ENCODE results near the gene FEZF1. TPM values are rescaled to one million over a fixed set of nuclear protein-coding genes. Genes with fewer than 3 reads are reported as not detected.

FEZF1 gene
- total RNA-seq, 2 donors from 2014 or later: not detected

- Mint-ChIP-seq H3K36me3 (peaks cover 21 to 31% of the 10 kb centered on the region in 2 donors), H3K27ac (no peak overlapping the region), H3K9me3 (peaks cover 9 to 12% of the 10 kb centered on the region in 2 donors)
- no peak for DNase-seq (ENCODE audit: low spot score in 2 of 2)
- no peak for ATAC-seq
Observed at GRCh38 chr7:122311734-122312450, 7.3 kb upstream of the FEZF1 start.

- ATAC-seq (no peak), DNase-seq (ENCODE audit: low spot score in 2 of 2) (no peak)
- H3K27ac Mint-ChIP-seq: no peak overlapping the region
- H3K36me3 Mint-ChIP-seq: peaks cover 21 to 29% of the 10 kb centered on the region in 2 donors
- H3K9me3 Mint-ChIP-seq: peaks cover 9 to 12% of the 10 kb centered on the region in 2 donors
Observed at GRCh38 chr7:122311050-122311700, 6.6 kb upstream of the FEZF1 start.

- Mint-ChIP-seq H3K9me3 (peaks cover 8 to 9% of the 10 kb centered on the region in 2 donors), H3K36me3 (peaks cover 22 to 28% of the 10 kb centered on the region in 2 donors), H3K27ac (no peak overlapping the region)
- no peak for DNase-seq (ENCODE audit: low spot score in 2 of 2)
- ATAC-seq: no peak
Observed at GRCh38 chr7:122310119-122311021, 5.8 kb upstream of the FEZF1 start.

GRCh38 chr7:122309421-122309820, 4.9 kb upstream of the FEZF1 start:
- H3K36me3 Mint-ChIP-seq: peaks cover 18 to 22% of the 10 kb centered on the region in 2 donors
- ATAC-seq (no peak), DNase-seq (ENCODE audit: low spot score in 2 of 2) (no peak)
- peaks cover 2 to 3% of the 10 kb centered on the region in 2 donors for H3K9me3 Mint-ChIP-seq
- H3K27ac Mint-ChIP-seq: no peak overlapping the region

GRCh38 chr7:122307228-122307621, 2.7 kb upstream of the FEZF1 start:
- peaks cover 24 to 26% of the 10 kb centered on the region in 2 donors for H3K36me3 Mint-ChIP-seq
- DNase-seq (ENCODE audit: low spot score in 2 of 2) (no peak), ATAC-seq (no peak)
- peaks cover 0 to 4% of the 10 kb centered on the region in 2 donors for H3K9me3 Mint-ChIP-seq
- H3K27ac Mint-ChIP-seq: no peak overlapping the region

GRCh38 chr7:122306320-122307227, 2.0 kb upstream of the FEZF1 start:
- Mint-ChIP-seq H3K9me3 (peaks cover 0 to 4% of the 10 kb centered on the region in 2 donors), H3K36me3 (peaks cover 25 to 27% of the 10 kb centered on the region in 2 donors), H3K27ac (peak overlapping the region in 1 of 2 donors; percentile 50)
- ATAC-seq: no peak
- DNase-seq (ENCODE audit: low spot score in 2 of 2): no peak

- peaks cover 0 to 4% of the 10 kb centered on the region in 2 donors for H3K9me3 Mint-ChIP-seq
- H3K36me3 Mint-ChIP-seq: peaks cover 17 to 33% of the 10 kb centered on the region in 2 donors
- H3K27ac Mint-ChIP-seq: no peak overlapping the region
- ATAC-seq (no peak), DNase-seq (ENCODE audit: low spot score in 2 of 2) (no peak)
Observed at GRCh38 chr7:122305475-122306319, 1.1 kb upstream of the FEZF1 start.

GRCh38 chr7:122304996-122305421, 459 bp upstream of the FEZF1 start:
- H3K27ac Mint-ChIP-seq: no peak overlapping the region
- peaks cover 0 to 4% of the 10 kb centered on the region in 2 donors for H3K9me3 Mint-ChIP-seq

GRCh38 chr7:122303531-122304318, 825 bp downstream of the FEZF1 start:
- no peak for ATAC-seq
- Mint-ChIP-seq H3K9me3 (peaks cover under 1 to 10% of the 10 kb centered on the region in 2 donors), H3K27ac (no peak overlapping the region), H3K36me3 (peaks cover 17 to 35% of the 10 kb centered on the region in 2 donors)
- DNase-seq (ENCODE audit: low spot score in 2 of 2): no peak

More at GRCh38 chr7:122304996-122305421, 459 bp upstream of the FEZF1 start:
- DNase-seq (ENCODE audit: low spot score in 2 of 2): no peak
- H3K36me3 Mint-ChIP-seq: peaks cover 17 to 35% of the 10 kb centered on the region in 2 donors
- no peak for ATAC-seq

- ATAC-seq (no peak), DNase-seq (ENCODE audit: low spot score in 2 of 2) (no peak)
- H3K36me3 Mint-ChIP-seq: peaks cover 17 to 38% of the 10 kb centered on the region in 2 donors
- H3K9me3 Mint-ChIP-seq: peaks cover 4 to 10% of the 10 kb centered on the region in 2 donors
- no peak overlapping the region for H3K27ac Mint-ChIP-seq
Observed at GRCh38 chr7:122302761-122303530, 1.6 kb downstream of the FEZF1 start.

GRCh38 chr7:122301858-122302760, 2.4 kb downstream of the FEZF1 start:
- Mint-ChIP-seq H3K27ac (no peak overlapping the region), H3K9me3 (peaks cover 4 to 10% of the 10 kb centered on the region in 2 donors), H3K36me3 (peaks cover 17 to 38% of the 10 kb centered on the region in 2 donors)
- DNase-seq (ENCODE audit: low spot score in 2 of 2): no peak
- no peak for ATAC-seq

GRCh38 chr7:122300956-122301833, 3.4 kb downstream of the FEZF1 start:
- no peak for ATAC-seq
- peaks cover 17 to 38% of the 10 kb centered on the region in 2 donors for H3K36me3 Mint-ChIP-seq
- no peak overlapping the region for H3K27ac Mint-ChIP-seq
- DNase-seq (ENCODE audit: low spot score in 2 of 2): no peak
- peaks cover 4 to 10% of the 10 kb centered on the region in 2 donors for H3K9me3 Mint-ChIP-seq
